ENCODE measurements around the gene CCDC27.

CCDC27 gene

DNA sequence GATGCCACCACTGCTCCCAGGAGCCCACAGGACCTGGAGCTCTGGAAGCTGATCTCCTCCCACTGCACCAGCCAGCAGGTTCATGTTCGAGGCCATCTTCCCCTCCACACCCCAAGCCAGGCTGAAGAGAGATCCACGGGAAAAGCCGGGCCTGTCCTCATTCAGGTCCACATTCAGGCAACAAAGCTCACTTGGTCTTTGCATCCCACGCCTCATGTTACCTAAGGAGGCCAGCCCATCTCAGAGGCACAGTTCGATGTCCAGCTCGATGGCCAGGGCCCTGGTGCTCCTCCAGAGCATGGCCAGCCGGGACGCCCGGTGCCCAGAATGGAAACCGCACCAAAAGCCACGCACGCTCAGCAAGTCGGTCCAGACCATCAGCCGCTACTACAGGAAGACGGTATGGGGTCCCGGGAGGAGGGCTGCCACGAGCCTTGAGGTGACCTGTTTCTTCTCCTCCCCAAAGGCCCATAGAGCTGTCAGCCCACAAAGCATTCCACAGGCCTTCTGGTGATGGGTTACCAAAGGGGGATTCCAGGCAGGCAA is at the start of gene CCDC27:
TSS of gene CCDC27 (plus strand) at position 51 of the 546 bp plus-strand sequence. CDS start at position 83, 32 bp downstream.
- DNase-seq: no peak

DNA sequence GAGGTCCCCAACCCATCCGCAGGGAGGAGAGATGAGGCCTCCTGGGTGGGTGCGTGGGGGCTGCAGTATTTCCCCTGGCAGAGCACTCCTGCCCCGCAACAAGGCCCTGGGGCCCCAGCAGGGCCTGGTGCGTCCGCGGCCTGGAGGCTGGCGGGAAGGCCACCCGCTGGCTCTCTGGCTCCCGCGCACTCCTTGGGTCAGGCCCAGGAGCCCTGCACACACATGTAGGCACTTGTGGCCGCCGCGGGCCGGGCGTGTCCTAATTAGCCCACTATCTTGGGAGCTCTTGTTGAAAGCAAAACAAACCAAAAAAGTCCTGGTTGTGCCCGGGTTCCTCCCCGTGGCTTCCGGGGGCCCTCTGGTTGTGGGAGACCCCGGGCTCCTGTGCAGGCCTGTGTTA is 49.7 kb upstream of the CCDC27 start:
- DNase-seq: no peak

DNA sequence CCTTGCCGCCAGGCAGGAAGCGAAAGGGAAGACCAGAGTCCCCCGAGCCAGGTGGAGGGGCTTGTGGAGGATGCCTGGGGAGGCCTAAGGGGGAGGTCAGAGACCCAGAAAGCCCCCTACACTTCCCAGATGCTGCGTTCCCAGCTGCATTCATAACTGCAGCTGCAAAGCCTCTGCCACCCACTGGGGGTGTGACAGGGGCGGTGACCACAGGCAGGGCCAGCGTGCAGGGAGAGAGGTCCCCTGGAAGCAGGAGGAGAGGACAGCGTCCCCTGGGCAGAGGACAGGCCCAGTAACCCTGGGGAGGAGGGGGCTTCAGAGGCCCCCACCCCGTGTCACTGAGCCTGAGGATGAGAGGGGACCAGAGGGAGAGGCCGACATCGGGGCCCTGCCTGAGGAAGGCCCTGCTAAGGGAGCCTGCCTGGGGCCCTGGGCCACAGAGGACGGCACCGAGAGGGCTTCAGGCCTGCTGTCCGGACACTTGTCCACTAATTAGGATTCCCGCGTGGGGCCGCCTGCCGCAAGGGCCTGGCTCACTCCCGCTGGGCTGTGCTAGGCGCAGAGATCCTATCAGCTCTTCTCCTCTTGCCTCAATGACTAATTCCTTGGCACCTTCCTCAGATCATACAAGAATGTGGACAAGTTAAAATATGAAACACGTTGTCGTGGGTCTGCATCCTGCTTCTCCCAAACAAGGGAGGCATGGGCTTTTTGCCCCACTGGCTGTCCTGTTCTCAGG is 49.1 kb upstream of the CCDC27 start:
- no peak for DNase-seq

DNA sequence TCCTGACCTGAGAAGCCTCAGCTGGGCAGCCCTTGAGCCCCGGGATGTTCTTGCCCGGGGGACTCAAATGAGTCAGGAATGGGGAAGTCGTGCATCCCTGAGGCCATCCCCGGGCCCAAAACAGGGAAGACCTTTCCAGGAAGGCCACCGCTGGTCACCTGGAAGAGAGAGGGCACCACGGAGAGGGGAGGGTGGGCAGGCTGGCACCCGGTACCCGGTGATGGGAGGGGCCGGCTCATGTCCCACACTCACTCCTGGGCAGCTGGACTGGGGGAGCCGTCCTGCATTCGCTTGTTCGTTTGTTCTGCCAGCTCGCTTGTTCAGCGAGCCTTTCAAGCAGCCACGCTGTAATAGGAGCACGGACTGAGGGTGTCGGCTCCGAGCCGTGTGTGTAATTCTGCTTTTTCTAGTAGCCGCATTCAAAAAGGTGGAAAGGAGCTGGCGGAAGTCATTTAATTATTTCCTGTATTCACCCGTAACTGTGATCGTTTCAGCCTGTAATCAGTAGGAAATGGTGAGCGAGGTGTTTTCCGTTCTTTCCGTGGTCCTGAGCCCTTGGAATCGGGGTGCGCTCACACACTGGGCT is 48.4 kb upstream of the CCDC27 start:
- DNase-seq: no peak

DNA sequence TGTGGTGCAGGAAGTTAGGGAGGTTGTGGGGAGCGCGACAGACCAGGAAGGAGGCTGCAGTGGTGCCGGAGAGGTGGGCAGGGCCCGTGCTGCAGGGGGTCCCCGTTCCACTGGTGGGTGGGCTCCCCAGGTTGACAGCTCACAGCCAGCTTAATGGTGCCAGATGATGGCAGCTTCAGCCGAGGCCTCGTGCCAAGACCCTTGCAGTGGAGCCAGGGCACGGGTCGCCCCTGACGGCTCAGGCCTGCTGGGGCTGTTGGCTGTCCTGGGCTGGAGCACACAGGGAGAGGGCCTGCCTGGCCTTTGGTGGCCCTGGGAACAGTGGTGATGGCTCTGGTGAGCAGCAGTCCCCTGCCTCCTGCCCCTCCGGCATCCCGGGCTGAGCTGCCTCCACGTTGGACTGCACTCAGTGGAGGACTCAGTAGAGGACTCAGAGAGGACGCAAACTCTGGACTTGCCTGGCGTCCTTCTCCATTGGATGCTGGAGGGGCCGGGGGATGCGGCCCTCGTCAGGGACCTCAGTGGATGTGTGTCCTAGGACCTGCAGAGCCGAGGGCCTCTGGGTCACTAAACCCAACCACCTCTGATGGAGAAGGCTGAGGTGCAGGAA is 46.8 kb upstream of the CCDC27 start:
- no peak for DNase-seq

DNA sequence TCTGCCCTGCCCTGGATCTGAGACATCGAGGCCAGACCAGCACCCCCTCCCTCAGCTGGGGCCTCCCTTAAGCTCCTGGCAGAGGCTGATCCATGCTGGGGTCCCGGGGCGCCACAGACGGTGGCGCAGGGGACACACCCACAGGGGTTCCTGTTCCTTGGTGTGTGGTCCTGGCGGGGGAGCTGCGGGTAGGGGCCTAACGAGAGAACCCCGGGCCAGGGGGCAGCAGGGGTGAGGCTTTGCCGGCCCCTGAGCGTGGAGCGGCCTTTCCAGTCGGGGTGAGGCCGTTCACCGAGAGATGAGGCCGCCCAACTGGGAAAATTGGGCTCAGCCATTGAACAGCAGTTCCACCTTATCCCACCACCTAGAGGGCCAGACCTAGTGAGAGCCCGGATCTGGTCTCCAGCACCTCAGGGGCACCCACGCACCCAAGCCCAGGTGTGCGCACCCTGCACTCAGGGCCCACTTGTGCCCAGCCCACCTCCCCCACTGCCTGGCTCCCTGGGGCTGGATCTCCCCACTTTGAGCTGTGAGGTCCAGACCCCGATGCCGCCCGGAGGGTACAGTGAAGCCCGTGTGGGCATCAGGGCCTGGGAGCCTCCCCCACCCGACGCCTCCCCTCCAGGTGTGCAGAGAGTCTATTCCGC is 45.5 kb upstream of the CCDC27 start:
- DNase-seq: no peak

DNA sequence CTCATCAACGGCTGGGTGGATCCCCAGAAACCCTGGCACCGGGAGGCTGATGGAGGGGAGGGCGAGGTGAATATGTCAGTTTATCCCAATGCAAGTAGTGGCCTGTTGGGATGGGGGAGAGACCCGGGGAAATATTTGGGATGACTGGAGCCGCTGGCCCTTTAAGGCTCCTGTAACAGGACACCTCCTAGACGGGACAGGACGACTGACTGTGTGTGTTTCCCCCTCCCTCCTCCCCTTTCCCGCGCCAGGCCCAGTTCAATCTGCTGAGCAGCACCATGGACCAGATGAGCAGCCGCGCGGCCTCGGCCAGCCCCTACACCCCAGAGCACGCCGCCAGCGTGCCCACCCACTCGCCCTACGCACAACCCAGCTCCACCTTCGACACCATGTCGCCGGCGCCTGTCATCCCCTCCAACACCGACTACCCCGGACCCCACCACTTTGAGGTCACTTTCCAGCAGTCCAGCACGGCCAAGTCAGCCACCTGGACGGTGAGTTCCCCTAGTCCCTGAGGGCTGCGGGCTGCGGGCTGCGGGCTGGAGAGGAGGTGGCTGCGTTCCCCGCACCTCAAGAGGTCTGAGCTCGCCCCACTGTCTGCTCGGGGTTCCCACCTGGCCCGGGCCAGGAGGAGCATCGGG is 44.8 kb upstream of the CCDC27 start:
- DNase-seq: no peak

DNA sequence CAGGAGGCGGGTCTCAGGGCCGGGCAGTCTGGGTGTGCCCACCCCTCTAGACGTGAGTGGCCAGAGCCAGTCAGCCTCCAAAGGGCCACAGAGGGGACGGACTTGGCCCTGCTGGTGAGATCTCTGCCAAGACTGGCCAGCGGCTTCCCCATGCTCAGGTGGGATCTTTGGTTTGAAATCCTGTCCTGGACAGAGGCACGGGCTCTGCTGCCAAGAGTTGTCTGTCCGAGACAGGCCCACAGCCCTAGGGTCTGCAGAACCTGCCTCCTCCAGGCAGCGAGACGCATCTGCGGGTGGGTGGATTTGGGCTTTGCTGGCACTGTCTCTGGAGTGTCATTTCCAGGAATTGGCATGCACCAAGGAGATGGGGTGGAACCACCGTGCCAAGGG is 44.3 kb upstream of the CCDC27 start:
- DNase-seq: no peak

DNA sequence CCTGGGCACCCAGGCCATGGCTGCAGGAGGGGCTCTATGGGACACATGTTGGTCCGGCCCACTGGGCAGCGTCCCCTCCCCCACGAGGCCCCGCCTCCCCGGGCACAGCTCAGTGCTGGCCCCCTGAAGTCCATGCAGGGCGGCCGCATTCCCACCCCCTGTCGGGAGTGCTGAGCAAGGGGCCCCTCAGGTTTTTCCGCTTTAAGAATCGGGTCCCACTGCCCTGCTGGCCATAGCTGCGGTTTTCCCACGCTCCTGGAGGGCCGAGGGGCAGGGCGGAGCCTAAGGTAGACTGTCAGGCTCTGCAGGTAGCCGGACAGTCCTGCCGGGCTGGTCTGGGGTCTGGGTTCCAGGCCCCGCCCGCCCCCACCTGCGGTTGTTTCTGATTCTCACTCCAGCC is 43.5 kb upstream of the CCDC27 start:
- DNase-seq: no peak

DNA sequence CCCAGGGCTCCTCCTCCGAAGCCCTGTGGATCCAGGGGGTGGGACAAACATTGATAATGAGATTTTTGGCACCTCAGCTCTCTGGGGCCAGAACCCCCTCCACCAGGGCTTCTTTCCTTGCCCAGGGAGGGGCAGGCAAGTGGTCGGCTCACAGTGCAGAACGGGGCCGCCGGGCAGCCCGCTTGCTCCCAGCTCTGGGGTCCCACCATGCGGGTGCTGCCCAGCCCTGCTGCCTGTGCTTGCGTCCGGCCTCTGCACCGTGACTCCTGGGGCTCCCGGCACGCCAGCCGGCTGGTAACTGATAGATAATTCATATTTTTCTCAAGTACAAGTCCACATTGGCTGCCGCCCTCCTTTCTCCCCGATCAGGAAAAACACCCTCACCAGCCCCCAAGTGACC is 42.0 kb upstream of the CCDC27 start:
- DNase-seq: no peak

DNA sequence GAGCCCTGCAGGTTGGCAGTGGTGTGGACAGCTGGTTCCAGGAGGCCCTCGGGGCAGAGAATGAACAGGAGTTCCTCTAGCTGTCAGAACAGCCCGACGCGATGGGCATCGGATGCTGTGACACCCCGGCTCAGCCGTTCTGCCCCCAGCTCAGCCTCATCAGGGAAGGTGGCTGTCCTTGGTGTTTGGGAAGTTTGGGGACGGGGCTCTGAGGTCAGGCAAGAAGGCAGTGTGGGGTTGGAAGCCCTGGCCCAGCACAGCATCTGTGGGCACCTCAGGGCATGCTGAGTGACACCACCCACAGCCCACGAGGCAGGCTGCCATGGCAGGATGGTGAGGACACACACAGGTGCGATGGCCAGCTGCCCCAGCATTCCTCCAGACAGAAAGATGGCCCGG is 40.9 kb upstream of the CCDC27 start:
- no peak for DNase-seq

DNA sequence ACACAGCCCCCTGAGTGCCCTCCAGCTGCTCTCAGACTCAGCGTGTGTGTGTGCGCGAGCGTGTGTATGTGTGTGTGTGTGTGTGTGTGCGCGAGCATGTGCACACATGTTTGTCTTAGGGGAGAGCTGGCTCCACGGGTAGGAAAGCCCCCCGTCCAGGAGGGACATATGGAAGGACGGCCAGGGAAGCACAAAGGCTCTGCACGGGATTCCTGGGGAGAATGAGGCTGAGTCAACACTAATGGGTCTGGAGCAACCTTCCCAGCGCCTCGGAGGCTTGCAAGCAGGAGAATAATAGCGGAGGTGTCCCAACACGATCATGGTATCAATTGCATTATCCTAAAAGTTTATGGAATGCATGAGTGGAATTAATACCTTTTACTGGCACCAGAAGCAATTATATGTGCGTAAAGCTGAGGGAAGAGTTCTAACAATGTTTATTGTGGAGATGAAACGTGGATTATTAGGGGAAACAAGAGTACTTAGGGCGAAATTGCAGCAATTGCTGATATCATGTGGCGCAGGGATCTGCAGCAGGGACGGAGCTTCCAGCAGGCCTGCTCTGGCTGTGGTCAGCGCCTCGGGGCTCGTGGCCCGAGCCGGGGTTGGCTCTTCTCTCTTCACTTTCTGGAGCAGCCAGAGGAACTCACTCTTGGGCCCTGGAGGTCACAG is 40.3 kb upstream of the CCDC27 start:
- DNase-seq: no peak

DNA sequence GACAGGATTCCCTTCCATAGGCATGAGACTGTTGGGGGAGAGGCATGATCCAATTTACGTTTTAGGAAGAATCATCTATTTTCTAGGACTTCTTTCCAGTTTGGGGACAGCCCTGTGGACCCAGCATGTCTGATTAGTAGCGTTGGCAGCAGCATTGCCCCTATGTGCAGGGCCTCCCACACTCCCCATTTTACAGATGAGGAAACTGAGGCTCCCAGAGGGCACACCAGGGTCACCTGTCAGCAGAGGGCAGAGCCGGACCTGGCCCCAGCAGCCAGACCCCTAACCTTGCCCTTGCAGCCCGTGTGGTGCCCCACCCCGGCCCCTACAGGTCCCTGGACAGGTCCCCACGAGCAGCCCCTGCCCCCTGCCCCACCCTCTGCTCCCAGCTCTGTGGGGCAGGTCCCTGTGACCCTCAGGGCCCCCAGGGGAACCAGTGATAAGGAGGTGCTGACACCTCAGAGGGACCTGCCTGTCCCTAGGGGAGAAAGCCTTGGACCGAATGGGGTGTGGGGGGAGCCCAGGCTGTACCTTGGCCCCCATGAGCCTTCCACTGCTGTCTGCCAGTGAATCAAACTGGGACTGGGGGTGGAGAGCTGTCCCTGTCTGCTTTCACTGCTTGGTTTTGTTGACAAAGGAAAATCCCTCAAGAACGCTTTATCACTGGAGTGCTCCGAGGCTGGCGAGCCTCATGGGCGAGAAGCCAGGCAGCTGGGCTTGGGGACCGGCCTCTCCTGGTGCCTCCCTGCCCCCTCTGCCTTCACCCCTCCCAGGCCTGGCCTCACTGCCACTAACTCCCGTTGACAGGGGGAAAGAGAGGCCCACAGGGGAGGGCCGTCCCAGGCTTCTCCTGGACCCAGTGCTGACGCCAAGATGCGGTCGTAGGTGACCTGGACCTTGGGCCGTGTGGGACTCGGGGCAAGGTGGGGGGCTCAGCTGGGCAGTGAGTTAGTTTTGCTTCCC is 39.4 kb upstream of the CCDC27 start:
- DNase-seq: no peak

DNA sequence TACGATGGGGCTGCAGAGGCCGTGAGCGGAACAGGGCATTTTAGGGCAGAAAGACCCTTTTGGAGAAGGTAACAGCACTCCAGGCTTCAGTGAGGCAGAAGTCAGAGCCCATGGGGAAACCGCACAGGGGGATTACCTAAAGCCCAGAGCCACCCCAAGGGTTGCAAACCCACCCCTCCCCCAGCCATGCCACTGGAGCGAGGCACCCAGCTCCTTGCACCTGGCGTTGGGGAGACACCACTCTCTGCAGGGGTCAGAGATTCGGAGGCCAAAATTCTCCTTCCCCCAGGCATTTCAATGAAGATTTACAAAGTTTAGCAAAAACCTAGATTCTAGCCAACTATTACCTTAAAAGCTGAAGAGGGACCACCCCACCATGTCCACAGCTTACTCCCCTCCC is 38.4 kb upstream of the CCDC27 start:
- no peak for DNase-seq

DNA sequence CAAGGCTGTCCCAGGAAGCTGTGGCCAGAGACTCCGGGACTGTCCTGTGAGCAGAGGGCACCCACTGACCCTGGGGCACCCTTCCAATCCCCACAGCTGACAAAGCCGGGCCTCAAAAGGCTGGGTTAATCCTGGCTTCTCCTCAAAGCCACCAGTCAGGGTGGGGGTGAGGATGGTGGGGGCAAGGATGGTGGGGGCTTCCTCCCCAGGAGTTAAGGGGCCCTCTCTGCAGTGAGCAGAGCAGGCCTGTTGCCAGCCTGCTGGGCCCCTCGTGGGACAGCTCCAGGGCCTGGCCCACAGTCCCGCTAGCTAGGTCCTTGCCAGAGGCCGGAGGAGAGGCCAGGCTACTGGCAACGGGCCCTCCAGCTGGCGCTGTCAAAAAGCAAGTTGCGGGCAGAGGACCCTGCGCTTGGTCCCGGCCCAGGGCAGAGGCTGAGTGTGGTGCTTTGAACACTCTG is 37.9 kb upstream of the CCDC27 start:
- DNase-seq: no peak

DNA sequence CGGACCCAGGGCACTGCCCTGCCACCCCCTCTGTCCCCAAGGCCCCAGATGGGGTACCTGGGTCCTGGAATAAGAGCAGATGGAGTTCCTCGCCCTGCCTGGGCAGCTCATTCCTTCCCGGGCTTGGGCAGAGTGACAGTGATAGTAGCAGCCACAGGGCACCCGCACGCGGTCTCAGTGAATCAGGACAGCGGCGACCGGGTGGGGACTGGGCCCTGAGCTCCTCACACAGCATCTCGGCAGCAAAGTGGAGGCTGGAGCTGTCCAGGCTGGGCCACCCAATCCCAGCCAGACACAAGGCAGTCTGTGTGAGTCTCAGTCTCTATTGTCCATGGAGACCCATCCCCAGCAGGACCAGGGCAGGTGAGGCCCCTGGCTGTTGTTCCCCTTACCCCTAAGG is 37.4 kb upstream of the CCDC27 start:
- no peak for DNase-seq

DNA sequence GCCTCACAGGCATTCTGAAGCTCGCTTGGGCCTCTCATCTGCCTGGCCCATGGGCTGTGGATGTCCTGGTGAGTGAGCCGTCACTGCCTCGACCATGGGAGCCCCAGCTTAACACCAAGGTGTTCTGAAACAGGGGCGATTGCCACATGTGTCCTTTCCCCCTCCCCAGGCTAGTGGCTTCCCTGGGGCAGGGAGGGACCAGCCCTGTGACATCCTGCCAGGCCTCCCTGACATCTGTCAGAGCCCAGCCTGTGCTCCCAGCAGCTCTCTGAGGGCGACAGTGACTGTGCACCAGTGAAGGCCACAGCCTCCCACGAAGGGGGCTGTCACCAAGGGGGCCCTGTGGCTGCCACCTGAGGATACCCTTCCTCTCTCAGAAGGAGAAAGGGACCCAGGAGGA is 35.9 kb upstream of the CCDC27 start:
- DNase-seq: no peak

DNA sequence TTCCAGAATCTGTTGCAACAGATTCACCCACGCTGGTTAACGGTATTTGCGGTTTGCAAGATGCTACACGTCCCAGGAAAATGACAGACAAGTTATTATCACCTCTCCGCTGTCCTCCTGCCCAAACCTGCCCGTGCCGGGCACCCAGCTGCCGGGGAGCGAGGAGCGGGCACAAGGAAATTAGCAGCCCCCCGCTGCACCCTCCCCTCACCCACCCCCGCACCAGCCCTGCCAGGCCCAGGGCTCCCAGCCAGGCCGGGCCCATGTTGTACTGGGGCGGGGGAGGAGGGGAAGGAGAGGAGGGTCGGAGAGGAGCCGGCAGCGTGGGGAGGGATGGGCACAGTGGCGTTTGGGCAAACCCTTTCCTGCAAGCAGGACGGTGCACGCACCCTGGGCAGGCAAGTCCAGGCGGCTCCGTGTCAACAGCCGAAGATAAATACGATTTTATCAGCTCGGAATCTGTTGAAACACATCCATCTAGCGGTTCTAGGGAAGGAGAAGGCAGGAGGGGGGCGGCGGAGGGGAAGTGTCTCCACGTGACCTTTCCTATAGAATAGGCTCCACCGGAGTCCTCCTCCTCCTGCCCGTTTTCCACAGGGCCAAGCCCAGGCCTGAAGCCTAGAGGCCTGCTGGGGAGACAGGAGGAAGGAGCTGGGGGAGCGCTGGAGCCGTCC is 35.1 kb upstream of the CCDC27 start:
- DNase-seq: peak; percentile 27

DNA sequence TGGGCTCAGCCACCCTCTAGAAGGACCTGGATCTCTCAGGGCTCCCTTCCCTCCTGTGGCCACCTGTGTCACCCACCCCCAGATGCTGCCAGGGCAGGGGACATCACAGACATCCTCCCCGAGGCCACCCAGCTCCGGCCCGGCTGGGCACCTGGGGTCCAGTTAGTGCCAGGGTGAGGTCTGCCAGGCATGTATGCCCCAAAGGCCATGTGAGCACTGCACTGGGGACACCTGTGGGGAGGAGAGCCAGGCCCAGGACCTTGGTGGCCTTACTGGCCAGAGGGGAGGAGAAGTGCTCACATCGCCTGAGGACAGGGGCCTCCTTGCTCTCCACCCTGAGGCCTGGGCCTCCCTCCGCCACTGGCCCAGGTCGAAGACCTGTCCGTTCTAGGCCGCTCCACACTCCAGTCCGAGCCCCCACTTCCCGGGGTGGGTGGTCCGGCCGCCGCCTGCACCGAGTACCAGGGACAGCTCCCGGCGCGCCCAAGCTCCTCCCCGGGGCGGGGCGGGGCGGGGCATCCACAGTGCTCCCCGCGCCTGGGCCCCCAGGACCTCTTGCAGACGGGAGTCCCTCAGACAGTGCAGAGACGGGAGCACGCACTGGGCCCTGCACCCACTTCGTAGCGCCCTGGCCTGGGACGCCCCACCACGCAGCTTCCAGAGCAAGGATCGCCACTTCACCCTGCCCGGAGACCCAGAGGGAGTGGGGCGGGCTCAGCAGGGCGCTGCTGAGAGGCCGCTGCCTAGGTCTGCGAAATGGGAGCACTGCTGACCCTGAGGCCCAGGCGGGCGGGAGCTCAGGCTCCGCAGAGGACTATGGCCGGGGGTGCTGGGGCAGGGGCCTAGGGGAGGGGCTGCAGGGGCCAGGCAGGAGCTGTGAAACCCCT is 34.3 kb upstream of the CCDC27 start:
- no peak for DNase-seq

DNA sequence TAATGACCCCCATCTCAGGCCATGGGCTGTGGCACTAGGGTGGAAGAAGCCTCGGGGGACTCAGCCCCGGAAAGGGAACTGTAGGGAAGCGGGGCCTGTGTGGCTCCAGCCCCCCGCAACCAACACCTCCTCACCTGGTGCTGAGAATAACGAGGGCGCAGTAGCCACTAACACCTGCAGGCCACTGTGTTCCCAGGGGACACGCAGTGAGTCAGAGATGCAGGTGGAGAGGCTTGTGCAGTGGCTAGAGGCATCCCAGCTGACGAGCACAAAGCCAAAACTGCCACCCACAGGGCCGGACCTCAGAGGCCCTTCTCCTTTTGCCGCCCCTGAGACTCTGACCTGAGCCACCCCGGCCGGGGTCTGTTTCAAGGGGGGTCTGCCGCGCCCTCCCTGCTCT is 33.5 kb upstream of the CCDC27 start:
- no peak for DNase-seq

Measured in NCI-H510A (cell line).